Neuronal stem cell (in vitro differentiated cells): ENCODE results near the gene ZAP70.
"Not testable (repeated sequence)": the region's sequence is repeated elsewhere in the genome, so short reads cannot be mapped to it uniquely, and the experiment has no call there.

Source experiments
- DNase-seq: peaks from one replicate; pipeline ENCODE4 v3.0.0-alpha.2; 2013; ENCODE audit warnings: low spot score
- H2AFZ ChIP-seq: one replicate; pipeline ENCODE4 v1.6.1; 2013; ENCODE audit warnings: mild to moderate bottlenecking, low read length, inconsistent platforms
- H2AK5ac ChIP-seq: 2 replicates; pipeline ENCODE4 v1.6.1; 2013; ENCODE audit warnings: low read depth, mild to moderate bottlenecking, inconsistent platforms, low read length, moderate library complexity, mixed read lengths
- H2BK120ac ChIP-seq: 2 replicates; pipeline ENCODE4 v1.6.1; 2013; ENCODE audit warnings: low read depth, mild to moderate bottlenecking, inconsistent platforms, low read length, moderate library complexity, mixed read lengths
- H2BK12ac ChIP-seq: one replicate; pipeline ENCODE4 v1.6.1; 2013; ENCODE audit warnings: low read length, inconsistent platforms
- H2BK15ac ChIP-seq: 2 replicates; pipeline ENCODE4 v1.6.1; 2013; ENCODE audit warnings: mild to moderate bottlenecking, low read length, inconsistent platforms, mixed read lengths
- H2BK5ac ChIP-seq: one replicate; pipeline ENCODE4 v1.6.1; 2013; ENCODE audit warnings: inconsistent platforms, mild to moderate bottlenecking, low read length, moderate library complexity
- H3K14ac ChIP-seq: one replicate; pipeline ENCODE4 v1.6.1; 2013; ENCODE audit warnings: low read length, inconsistent platforms
- H3K18ac ChIP-seq: 2 replicates; pipeline ENCODE4 v1.6.1; 2013; ENCODE audit warnings: low read length, inconsistent platforms
- H3K23ac ChIP-seq: 2 replicates; pipeline ENCODE4 v1.6.1; 2013; ENCODE audit warnings: low read depth, mild to moderate bottlenecking, mixed read lengths, low read length, inconsistent platforms; ENCODE audit not compliant: poor library complexity
- H3K27ac ChIP-seq: replicated peaks from 3 replicates; pipeline ENCODE4 v1.5.1; 2013; ENCODE audit warnings: low read length, inconsistent platforms
- H3K27me3 ChIP-seq, 3 experiments: 2 replicates each; pipeline ENCODE4 v1.6.1; 2013; ENCODE audit warnings: low read length in 3 of 3, mild to moderate bottlenecking in 2 of 3, inconsistent platforms in 1 of 3, low read depth in 1 of 3, mixed read lengths in 1 of 3, moderate library complexity in 1 of 3; ENCODE audit not compliant: control insufficient read depth in 3 of 3, insufficient read depth in 3 of 3
- H3K36me3 ChIP-seq, 2 donors: replicated peaks in 1 of 2; 2 replicates each; pipeline ENCODE4 v1.6.1; 2013; ENCODE audit warnings: low read length in 2 of 2; ENCODE audit not compliant: control insufficient read depth in 2 of 2, insufficient read depth in 2 of 2
- H3K4ac ChIP-seq: 2 replicates; pipeline ENCODE4 v1.6.1; 2013; ENCODE audit warnings: inconsistent platforms, mild to moderate bottlenecking, low read length, moderate library complexity
- H3K4me1 ChIP-seq, 2 donors: 1 replicate in 1 of 2; 2 replicates in 1 of 2; pipeline ENCODE4 v1.6.1; 2013; ENCODE audit warnings: low read length in 2 of 2, low read depth in 1 of 2; ENCODE audit not compliant: control insufficient read depth in 2 of 2, insufficient read depth in 1 of 2
- H3K4me2 ChIP-seq: one replicate; pipeline ENCODE4 v1.6.1; 2013; ENCODE audit warnings: mild to moderate bottlenecking, low read length, inconsistent platforms; ENCODE audit not compliant: insufficient read depth, poor library complexity, severe bottlenecking
- H3K4me3 ChIP-seq, 2 donors: 2 replicates each; pipeline ENCODE4 v1.5.1; 2013; ENCODE audit warnings: low read length in 2 of 2, mild to moderate bottlenecking in 2 of 2, inconsistent platforms in 1 of 2, moderate library complexity in 1 of 2
- H3K79me1 ChIP-seq: one replicate; pipeline ENCODE4 v1.6.1; 2013; ENCODE audit warnings: low read depth, mild to moderate bottlenecking, inconsistent platforms, low read length, moderate library complexity
- H3K9ac ChIP-seq: one replicate; pipeline ENCODE4 v1.6.1; 2013; ENCODE audit warnings: mild to moderate bottlenecking, low read depth, low read length, inconsistent platforms; ENCODE audit not compliant: poor library complexity
- H3K9me3 ChIP-seq, 2 donors: replicated peaks in 1 of 2; 2 replicates each; pipeline versions ENCODE3 to v1.6.1; 2013; ENCODE audit warnings: low read length in 2 of 2, mild to moderate bottlenecking in 2 of 2, inconsistent platforms in 1 of 2, low read depth in 1 of 2, mixed read lengths in 1 of 2, moderate library complexity in 1 of 2; ENCODE audit not compliant: control insufficient read depth in 2 of 2, insufficient read depth in 1 of 2
- H4K8ac ChIP-seq: one replicate; pipeline ENCODE4 v1.6.1; 2013; ENCODE audit warnings: low read depth, mild to moderate bottlenecking, inconsistent platforms, low read length, moderate library complexity
- H4K91ac ChIP-seq: one replicate; pipeline ENCODE4 v1.6.1; 2013; ENCODE audit warnings: low read length, low read depth, mild to moderate bottlenecking, inconsistent platforms; ENCODE audit not compliant: poor library complexity
- WGBS, 2 donors: extraction: QIAGEN DNeasy Blood & Tissue Kit; methylation state at CpG; one replicate each; pipeline ENCODE4 v1.1.7; 2013; ENCODE audit warnings: missing lambda C conversion rate in 2 of 2, mixed read lengths in 1 of 2; ENCODE audit not compliant: insufficient read length in 2 of 2, insufficient replicate concordance in 1 of 2; ENCODE audit errors: extremely low coverage in 2 of 2; 5-methylcytosine and 5-hydroxymethylcytosine counted together

ZAP70 gene

DNA sequence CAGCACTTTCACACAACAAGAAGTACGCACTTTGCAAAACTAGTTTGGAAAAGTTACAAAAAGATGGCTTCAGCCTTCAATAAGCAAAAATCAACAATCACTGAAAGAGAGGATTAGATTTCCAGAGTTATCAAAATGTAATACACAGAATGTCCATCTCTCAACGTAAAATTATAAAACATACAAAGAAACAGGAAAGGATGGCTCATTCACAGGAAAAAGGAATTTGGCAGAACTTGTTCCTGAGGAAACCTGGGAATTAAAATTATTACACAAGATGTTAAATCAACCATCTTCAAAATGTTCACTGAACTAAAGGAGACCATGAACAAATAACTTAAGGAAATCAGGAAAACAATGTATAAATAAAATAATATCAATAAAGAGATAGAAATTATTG lies 35.9 kb upstream of the ZAP70 start:
- H3K27me3 ChIP-seq, result no peaks in the 10 kb centered on the region
- H3K18ac ChIP-seq, result no peak overlapping the region
- no peak overlapping the region for H3K27ac ChIP-seq
- H3K14ac ChIP-seq, result no peak overlapping the region
- H4K8ac ChIP-seq, result no peak overlapping the region
- no peak overlapping the region for H2BK5ac ChIP-seq
- no peak overlapping the region for H3K4ac ChIP-seq
- H2AFZ ChIP-seq, result no peak overlapping the region
- no peak overlapping the region for H2BK12ac ChIP-seq
- H3K36me3 ChIP-seq, result no peaks in the 10 kb centered on the region
- WGBS, 2 donors, result no CpG with 5 or more reads among the region's 2 CpGs
- no peak overlapping the region for H4K91ac ChIP-seq
- H2BK15ac ChIP-seq, result no peak overlapping the region
- H2BK120ac ChIP-seq, result no peak overlapping the region
- no peak overlapping the region for H3K4me3 ChIP-seq
- H3K4me1 ChIP-seq, result no peaks in the 10 kb centered on the region
- H3K9me3 ChIP-seq, result no peaks in the 10 kb centered on the region
- H3K79me1 ChIP-seq, result no peaks in the 10 kb centered on the region
- H3K4me2 ChIP-seq, result no peak overlapping the region
- no peak overlapping the region for H3K9ac ChIP-seq
- DNase-seq, result no peak
- no peak overlapping the region for H2AK5ac ChIP-seq
- H3K23ac ChIP-seq, result no peak overlapping the region

DNA sequence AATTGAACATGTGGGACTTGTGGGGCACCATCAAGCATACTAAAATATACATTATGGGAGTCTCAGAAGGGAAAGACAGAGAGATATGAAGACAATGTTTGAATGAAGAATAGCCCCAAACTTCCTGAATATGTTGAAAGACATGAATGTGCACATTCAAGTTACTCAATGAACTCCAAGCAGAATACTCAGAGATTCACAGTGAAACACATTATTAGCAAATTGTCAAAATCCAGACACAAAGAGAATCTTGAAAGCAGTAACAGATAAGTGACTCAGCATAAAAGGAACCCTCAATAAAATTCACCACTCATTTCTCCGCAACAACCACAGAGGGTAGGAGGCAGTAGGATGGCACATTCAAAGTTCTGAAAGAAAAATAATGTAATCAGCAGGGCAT lies 35.1 kb upstream of the ZAP70 start:
- Histone ChIP-seq H4K91ac (no peak overlapping the region), H3K9me3 (no peaks in the 10 kb centered on the region), H2AK5ac (no peak overlapping the region), H4K8ac (no peak overlapping the region), H3K36me3 (no peaks in the 10 kb centered on the region), H3K18ac (no peak overlapping the region), H3K4me2 (no peak overlapping the region), H2AFZ (no peak overlapping the region), H2BK12ac (no peak overlapping the region), H3K4me3 (no peak overlapping the region), H2BK5ac (no peak overlapping the region), H3K23ac (no peak overlapping the region), H3K79me1 (no peaks in the 10 kb centered on the region), H3K4ac (no peak overlapping the region), H3K4me1 (no peaks in the 10 kb centered on the region), H3K27me3 (no peaks in the 10 kb centered on the region), H3K9ac (no peak overlapping the region), H3K14ac (no peak overlapping the region), H3K27ac (no peak overlapping the region), H2BK15ac (no peak overlapping the region), H2BK120ac (no peak overlapping the region)
- no CpG with 5 or more reads among the region's 1 CpG for WGBS, 2 donors
- no peak for DNase-seq

- H3K4me3 ChIP-seq, H3K36me3 ChIP-seq: not testable (repeated sequence)
Observed at GRCh38 chr2:97687235-97687634, 26.1 kb upstream of the ZAP70 start.

GRCh38 chr2:97688062-97688827 lies 25.1 kb upstream of the ZAP70 start:
- no peak overlapping the region for H2BK12ac ChIP-seq
- no CpG with 5 or more reads among the region's 11 CpGs for WGBS, 2 donors
- no peak overlapping the region for H2AK5ac ChIP-seq
- peaks cover 0 to 2% of the 10 kb centered on the region in 2 donors for H3K9me3 ChIP-seq
- H3K9ac ChIP-seq, result no peak overlapping the region
- H3K36me3 ChIP-seq, result no peaks in the 10 kb centered on the region
- DNase-seq, result no peak
- H3K4ac ChIP-seq, result no peak overlapping the region
- H2BK120ac ChIP-seq, result no peak overlapping the region
- H2BK5ac ChIP-seq, result no peak overlapping the region
- H4K91ac ChIP-seq, result no peak overlapping the region
- H3K4me3 ChIP-seq, result no peak overlapping the region
- no peak overlapping the region for H2BK15ac ChIP-seq
- H3K27me3 ChIP-seq, result no peaks in the 10 kb centered on the region
- no peak overlapping the region for H3K4me2 ChIP-seq
- no peak overlapping the region for H3K27ac ChIP-seq
- H3K79me1 ChIP-seq, result no peaks in the 10 kb centered on the region
- H3K23ac ChIP-seq, result no peak overlapping the region
- peaks cover 0 to 2% of the 10 kb centered on the region in 2 donors for H3K4me1 ChIP-seq
- no peak overlapping the region for H3K18ac ChIP-seq
- H4K8ac ChIP-seq, result no peak overlapping the region
- no peak overlapping the region for H3K14ac ChIP-seq
- no peak overlapping the region for H2AFZ ChIP-seq

More at GRCh38 chr2:97687235-97687634, 26.1 kb upstream of the ZAP70 start:
- not testable (repeated sequence) for H3K9me3 ChIP-seq, H3K4me2 ChIP-seq, H2BK120ac ChIP-seq, H2BK5ac ChIP-seq, H4K91ac ChIP-seq, H3K18ac ChIP-seq, H3K9ac ChIP-seq, DNase-seq, H3K79me1 ChIP-seq, H2BK12ac ChIP-seq, H3K27ac ChIP-seq, H3K4me1 ChIP-seq, H3K23ac ChIP-seq, H3K27me3 ChIP-seq, H2BK15ac ChIP-seq, H2AFZ ChIP-seq, H3K14ac ChIP-seq, H3K4ac ChIP-seq, H2AK5ac ChIP-seq, H4K8ac ChIP-seq
- WGBS, 2 donors, result no CpG with 5 or more reads among the region's 3 CpGs
